NCI-H1092 treated with DMSO at 0.1 percent for 48 hours (cell line): Measurements from ENCODE around the gene TMEM209.
A peak's percentile ranks its signal among the peaks of the same experiment; 100 is the strongest.
"Not testable (repeated sequence)": the region's sequence is repeated elsewhere in the genome, so short reads cannot be mapped to it uniquely, and the experiment has no call there.

Source experiments
- DNase-seq: peaks from one replicate; lab custom pipeline; 2025; lab: John Stamatoyannopoulos, UW

TMEM209 gene

DNA sequence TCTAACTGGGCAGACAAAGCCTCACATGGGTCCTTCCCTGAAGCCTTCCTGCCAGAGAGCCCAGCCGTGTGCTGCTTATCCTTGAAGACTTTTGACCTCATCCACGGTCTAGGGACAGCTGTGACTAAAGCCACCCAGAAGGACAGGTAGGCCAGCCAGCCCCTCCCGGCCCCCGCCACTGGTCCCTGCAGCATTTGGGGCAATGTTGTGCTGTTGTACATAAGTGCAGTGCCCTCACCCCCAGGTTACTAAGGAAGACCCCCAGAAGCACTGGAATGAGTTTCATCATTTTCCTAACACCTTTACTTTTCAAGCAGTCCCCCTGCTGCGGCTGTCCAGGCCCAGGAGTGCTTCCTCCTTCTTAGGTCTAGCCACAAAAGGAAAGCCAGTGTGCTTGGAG, 43.0 kb downstream of the TMEM209 start:
- DNase-seq = no peak

DNA sequence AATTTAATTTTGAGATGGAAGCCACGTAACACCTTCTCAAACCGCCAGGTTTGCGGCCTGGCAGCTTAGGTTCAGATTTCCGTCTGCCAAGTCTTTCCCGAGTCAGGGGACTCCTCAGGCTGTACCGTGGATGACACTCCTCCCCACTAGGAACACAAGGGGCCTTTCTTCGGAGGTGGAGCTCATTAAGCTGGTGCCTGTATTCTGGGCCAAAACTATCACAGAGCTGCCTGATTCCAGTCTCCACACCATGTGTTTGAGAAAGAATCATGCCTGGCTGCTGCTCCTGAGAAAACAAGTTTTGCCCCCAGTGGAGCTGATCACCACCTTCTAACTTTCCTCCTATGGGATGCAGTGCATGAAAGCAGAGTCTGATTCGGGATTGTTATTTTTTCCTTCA, 44.8 kb downstream of the TMEM209 start:
- no peak for DNase-seq

DNA sequence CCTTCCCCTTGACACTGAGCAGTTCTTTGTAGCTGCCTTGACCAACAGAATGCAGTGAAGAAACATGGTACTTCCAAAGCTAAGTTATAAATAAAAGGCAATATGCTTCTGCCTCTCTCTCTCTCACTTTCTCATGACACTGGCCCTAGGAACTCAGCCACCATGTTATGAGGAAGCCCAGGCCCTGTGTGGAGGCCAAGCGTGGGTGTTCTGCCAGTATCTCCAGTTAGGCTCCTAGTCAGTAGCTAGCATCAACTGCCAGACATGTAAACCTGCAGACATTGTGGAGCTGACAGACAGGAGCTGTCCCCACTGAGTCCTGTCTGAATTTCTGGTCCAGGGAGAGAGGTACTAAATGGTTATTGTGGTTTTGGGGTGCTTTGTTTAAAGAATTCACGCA, 45.2 kb downstream of the TMEM209 start:
- DNase-seq = no peak

DNA sequence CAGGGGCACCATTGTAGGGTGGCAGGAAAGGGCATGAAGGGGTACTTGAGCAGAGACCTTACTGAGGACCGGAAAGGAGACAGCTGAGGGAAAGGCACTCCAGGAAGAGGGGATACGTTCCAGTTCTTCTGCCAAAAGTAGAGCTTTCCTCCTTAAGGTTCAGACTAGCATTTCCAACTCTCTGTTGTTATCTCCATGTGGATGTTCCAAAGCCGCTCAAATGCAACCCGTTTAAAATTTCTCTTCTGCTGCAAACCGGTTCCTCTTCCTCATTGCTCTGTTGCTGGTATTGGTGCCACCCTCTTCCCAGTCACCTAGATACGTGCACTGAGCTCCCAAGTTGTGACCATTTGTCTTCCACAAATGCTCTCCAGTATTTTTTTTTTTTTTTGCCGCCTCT, 47.5 kb downstream of the TMEM209 start:
- no peak for DNase-seq

DNA sequence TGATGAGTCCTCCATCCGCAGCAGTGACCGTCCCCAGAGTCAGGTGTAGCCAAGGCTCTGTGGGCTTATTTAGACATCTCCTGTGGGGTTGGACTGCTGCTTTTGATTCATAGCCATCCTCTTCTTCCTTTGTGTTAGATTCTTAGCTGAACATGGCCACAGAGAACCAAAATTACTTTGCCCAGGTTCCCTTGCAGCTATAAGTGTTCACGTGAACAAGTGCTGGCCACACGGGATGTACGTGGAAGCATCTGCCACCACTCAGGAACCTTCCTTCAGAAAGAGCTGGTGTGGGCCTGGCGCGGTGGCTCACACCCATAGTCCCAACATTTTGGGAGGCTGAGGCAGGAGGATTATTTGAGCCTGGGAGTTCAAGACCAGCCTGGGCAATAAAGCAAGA, 49.1 kb downstream of the TMEM209 start:
- no peak for DNase-seq

DNA sequence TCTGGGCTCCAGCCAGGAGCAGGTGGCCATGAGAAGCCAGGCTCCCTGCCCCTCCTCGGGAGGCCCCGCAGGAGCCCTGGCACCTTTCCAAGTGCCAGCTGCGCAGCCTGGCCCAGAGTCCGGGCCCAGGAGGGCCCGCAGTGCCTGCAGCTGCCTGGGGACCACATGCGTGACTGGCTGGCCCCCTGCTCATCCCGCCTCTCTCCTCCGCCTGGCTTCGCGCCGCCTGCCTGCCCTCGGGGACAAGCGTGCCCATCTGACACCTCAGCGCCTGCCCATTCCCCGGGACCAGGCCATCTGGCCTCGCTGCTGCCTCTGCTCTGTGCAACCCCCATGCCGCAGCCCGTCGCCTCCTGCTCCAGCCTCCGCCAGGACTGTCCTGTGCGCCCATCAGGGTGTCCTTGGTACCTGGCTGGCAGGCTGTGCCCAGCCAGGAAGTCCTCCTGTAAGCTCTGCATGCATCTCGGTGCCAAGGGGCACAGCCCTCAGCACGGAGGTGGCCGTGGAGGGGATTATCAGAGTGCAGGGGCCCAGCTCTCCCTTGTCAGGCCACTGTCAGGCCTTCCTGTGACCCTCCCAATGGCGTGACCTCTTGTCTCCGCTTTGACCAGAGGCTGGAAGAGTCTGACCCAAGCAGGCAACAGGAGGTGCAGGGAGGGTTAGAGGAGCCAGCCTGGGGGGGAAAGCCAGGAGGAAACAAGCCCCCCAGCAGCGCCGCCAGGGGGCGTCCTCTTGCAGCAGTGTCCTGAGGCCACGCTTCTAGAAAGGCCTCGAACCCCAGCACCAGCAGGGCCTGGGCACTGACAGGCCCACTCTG, 50.5 kb downstream of the TMEM209 start:
- peak; percentile 96 for DNase-seq

DNA sequence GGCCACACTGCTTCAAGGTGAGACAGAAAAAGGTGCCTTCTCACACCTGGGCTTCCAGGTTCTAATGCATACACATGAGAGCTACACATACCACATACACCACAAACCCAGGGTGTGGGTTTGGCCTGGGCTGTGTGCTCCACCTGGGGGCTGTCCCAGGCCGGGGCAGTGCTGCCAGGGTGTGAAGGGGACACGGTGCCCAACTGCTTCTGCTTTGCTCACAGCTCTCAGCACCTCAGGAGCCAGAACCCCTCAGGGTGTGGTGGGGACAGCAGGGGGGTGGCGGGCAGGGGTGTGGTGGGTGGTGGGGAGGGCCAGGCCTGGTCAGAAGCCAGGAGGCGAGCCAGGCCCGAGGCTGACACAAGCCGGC, 51.1 kb downstream of the TMEM209 start:
- DNase-seq = no peak

DNA sequence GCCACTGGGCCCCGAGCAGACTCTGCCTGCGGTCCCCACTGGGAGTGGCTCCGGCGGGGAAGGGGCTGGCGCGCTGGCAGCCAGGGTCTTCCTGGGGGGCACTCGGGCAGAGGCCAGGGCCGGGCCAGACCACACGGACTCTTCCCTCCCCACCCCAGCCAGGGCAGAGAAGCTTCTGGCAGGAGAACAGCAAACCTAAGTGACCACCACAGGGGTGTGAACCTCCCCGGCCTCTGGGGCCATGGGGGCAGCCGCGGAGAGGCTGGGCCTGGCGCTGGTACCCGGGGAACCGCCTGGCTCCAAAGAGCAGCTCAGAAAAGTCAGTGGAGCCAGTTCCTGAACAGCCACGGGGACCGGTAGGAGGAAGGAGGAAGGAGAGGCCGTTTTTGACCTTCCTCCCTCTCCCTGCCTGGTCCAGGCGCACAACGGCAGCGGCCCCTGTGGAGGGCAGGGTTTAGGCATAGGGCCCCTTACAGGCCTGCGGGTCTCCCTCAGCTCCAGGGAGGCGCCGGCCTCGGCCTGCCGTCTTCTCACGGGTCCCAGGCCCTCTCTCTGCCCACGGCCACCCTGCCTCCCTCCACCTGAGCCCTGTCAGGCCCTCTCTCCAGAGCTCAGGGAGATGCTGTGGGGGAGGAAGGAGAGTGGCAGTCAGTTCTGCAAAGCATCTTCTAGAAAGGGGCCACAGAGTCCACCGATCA, 51.8 kb downstream of the TMEM209 start:
- DNase-seq = no peak

DNA sequence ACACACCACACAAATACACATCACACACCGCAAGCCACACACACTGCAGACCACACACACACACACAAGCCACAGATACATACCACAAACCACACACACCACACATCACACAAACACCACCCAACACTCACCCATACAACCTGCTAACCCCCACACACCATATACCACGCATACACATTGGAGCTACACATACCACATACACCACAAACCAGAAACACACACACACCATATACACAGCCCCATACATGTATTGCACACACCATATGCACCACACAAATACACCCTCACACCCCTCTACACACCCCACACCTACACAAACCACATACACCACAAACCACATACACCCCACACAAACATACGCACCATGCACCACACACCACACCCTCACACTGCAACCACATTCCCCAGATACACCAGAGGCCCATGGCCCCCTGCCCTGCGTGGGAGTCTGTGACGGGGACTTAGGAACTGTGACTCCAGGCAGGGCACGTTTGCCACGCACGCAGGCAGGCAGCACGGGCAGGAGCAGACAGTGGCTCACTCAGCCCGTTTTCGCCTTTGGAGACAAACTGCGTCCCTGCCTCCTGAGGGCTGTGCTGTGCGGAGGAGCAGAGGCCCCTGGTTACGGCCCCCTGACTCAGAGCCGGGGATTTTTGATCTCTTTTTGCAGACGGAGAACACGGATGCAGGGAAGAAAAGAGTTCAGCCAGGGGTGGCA, 52.6 kb downstream of the TMEM209 start:
- DNase-seq = no peak

DNA sequence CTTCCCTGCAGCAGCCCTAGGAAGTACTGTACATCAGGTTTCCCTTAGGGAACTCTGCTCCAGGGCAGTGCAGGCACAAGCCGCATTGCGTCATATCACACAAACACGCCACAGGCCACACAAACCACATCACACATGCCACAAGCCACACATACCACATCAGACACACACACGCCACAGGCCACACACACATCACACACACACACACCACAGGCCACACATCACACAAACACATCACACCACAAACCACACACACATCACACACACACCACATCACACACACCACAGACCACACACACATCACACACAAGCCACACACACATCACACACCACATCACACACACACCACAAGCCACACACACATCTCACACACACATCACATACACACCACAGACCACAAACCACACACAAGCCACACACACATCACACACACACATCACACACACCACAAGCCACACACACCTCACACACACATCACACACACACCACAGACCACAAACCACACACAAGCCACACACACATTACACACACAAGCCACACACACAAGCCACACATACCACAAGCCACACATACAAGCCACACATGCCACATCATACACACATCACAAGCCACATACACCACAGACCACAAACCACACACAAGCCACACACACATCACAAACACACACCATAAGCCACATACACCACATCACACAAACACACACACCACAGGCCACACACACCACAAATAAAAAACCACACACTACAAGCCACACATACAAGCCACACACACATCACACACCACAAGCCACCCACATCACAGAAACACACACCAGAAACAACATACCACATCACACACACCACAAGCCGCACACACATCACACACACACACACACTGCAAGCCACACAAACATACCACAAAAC, 53.4 kb downstream of the TMEM209 start:
- no peak for DNase-seq

DNA sequence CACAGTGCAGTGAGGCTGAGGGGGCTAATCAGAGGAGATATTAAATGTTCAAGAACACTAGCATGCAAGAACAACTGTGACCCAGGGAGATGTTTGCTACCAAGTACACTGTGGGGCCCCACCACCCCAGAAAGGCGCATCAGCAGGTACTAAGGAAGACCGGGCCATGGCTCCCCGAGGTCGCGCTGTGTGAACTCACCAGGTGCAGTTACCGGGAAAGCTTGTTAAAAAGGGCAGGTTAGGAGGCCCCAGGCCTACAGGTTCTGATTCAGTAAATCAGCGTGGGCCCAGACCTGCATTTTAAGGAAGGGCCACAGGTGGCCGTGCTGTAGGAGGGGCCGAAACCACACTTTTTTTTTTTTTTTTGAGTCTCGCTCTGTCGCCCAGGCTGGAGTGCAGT, 54.6 kb downstream of the TMEM209 start:
- DNase-seq = no peak

DNA sequence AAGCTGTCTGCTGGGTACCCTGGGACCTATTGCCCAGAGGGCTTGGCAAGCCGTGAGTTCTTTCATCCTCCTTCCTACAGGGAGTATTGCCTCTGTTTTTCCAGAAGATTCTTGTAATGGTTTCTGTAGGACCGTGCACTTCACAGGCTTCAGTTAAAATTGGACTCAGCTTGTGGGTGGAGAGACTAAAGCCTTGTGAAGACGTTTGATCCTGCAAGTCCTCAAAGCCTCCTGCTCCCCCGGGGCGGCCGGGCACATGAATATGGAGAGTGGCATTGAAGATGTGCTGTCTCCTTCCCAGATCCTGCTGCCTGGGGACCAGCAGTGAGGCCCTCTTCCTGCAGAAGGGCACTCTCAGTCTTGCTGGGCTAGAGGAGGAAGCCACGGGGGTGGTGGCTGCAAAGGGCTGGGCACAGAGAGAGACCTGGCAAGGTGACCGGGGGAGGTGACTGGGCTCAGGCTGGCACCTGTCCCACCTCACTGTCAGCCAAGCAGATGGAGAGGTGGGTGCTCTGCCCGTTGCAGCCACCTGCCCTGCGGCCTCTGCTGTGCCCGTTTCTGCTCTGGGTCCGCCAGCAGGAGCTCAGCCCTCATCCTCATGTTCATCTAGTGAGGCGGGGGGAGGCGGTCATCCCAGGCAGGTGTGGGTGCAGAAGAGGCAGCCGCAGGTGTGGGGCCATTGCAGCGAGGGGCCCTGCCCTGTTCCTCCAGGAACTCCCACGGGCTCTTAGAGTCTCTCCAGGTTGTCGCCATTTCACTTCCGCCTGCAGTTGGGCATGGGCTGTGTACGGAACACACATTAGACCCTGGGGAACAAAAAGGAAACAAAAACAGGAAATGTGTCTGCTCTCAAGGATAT, 55.7 kb downstream of the TMEM209 start:
- peak; percentile 82 for DNase-seq

DNA sequence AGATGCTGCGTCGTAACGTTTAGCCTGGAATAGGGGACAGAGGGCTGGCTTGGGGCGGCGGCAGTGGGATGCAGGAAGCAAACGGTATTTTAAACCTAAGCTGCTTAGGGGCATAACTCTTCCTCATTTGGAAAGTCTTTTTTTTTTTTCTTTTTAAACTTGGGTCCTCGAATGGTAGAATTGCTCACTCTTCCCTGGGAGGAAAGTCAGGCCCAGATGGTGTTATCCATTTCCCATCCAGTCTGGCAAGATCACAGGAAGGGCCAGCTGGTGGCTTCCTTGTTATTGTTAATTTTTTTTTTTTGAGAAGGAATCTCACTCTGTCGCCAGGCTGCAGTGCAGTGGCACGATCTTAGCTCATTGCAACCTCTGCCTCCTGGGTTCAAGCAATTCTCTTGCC, 56.6 kb downstream of the TMEM209 start:
- DNase-seq = no peak

DNA sequence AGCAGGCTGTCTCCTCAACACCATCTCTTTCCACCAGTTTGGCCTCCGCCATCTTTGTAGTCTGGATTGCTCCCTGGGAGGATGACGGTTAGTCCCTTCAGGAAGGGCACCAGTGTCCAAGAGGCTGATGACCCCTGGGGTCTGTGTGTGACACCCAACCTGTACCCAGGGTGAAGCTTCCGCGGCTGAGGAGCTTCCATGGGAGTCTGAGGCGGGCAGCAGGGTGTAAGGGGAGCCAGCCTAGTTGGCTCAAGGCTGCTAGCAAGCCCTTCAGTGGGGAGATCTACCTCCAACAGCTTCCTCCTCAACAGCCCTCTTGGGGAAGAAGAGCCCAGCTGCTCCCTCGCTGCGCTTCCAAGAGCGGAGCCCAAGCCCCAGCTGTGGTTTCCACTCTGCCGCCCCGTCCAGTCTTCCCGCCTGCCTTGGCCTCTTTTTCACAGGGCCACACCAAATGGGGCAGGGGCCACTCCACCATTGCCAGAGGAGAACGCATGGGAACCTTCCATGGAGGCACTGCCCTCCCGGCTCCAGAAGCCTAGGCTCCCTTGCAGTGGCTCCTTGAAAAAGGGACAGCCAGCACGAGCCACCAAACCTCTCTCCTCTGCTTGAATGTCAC, 57.4 kb downstream of the TMEM209 start:
- no peak for DNase-seq

DNA sequence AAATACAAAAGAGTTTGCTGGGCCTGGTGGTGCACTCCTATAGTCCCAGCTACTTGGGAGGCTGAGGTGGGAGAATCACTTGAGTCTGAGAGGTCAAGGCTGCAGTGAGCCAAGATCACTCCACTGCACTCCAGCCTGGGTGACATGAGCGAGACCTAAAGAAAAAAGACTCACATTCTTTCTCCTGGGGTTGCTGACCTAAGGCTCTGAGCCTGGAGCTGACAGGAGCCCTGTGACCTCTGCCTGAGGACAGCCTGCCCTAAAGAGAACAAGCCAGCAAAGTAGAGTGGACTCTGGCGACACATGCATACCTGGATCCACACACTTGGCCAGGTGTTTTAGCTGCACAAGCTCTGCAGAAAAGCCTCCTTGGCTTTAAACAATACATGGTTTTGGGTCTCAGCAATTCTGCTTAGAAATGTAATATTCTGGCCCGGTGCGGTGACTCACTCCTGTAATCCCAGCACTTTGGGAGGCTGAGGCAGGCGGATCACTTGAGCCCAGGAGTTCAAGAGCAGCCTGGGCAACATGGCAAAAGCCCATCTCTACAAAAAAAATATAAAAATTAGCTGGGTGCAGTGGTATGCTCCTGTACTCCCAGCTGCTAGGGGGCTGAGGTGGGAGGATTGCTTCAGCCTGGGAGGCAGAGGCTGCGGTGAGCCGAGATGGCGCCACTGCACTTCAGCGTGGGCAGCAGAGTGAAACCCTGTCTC, 58.4 kb downstream of the TMEM209 start:
- DNase-seq = no peak

DNA sequence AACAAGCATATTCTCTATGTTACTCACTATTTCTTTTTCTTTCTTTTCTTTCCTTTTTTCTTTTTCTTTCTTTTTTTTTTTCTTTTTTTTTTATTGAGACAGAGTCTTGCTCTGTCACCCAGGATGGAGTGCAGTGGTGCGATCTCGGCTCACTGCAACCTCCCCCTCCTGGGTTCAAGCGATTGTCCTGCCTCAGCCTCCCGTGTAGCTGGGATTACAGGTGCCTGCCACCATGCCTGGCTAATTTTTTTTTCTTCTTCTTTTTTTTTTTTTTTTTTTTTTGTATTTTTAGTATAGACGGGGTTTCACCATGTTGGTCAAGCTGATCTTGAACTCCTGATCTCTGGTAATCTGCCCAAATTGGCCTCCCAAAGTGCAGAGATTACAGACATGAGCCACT, 59.1 kb downstream of the TMEM209 start:
- not testable (repeated sequence) for DNase-seq

DNA sequence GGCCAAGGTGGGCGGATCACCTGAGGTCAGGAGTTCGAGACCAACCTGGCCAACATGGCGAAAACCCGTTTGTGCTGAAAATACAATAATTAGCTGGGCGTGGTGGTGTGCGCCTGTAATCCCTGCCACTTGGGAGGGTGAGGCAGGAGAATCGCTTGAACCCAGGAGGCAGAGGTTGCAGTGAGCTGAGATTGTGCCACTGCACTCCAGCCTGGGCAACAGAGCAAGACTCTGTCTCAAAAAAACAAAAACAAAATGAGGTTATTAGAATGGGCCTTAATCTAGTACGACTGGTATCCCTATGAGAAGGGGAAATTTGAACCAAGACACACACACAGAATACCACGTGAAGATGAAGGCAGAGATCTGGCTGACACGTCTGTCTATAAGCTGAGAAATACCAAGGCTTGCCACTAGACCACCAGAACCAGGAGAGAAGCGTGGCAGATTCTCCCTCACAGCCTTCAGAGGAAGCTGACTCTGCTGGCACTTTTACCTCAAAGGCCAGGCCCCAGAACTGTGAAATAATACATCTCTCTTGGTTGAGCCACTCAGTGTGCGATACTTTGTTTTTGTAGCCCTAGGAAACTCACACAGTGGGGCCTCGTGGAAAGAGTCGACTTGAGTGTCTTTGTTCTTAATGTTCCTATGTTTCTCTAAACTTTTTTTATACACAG, 59.6 kb downstream of the TMEM209 start:
- no peak for DNase-seq

DNA sequence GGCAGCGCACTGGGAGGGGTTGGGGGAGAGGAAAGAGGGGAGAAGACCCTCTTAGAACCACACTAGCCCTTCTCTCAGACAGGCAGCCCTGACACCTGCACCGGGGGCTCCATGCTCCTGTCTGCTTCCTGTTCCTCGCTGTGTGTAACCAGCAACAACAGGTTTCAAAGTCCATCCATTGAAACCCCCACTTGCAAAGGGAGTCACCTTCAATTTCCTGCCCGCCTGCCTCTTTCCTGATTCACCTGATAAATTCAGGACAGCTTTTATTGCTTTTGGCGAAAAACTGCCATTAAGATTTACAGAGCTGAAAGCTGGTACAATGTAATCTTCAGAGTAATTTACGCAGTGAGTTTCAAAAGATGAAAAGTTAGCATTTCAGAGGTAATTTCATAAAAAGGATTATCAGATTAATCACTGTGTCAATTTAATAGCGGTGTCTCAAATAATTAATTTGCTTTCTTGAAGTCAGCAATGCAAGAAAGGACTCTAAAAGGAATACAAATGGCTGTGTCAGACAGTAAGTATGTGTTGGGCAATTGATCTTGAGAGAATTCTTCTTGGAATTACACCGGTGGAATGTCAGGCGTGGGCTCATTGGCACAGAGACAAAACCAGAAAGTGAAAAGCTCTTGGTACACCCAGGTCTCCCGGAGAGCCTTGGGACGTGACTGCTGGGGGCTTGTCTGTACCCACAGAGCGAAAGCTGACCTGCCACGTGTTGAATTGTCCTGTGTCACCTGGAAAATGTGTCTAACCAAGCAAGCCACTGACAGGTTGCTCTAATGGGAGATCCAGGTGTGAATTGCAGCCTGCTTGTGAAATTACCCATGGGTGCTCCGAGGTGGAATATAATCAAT, 60.7 kb downstream of the TMEM209 start:
- DNase-seq = no peak

DNA sequence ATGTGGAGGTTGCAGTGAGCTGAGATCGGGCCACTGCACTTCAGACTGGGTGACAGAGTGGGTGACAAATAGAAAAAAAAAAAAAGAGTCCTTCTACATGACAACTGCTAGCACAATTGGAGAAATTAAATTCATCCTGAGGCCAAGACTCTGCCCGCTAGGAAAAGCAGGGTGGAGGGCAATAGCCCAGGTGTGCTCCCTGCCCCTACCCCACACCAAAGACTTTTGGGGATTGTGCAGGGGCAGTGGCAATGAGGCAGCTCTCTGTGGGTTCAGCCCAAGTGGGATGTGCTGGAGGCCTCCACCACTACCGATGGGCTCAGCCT, 61.3 kb downstream of the TMEM209 start:
- no peak for DNase-seq
